KMS-11 (cell line): ENCODE results near the gene GXYLT1.

Experiments
- H2AFZ ChIP-seq: fragments of 200-600 bp; sonication (generic); 2 replicates; pipeline ENCODE4 v1.6.1; 2016; ENCODE audit warnings: antibody characterized with exemption, mixed run types, low read depth
- H3K27ac ChIP-seq: fragments of 200-600 bp; sonication (generic); 2 replicates; pipeline ENCODE4 v1.6.1; 2016; ENCODE audit warnings: mild to moderate bottlenecking, mixed run types
- H3K27me3 ChIP-seq: fragments of 200-600 bp; sonication (generic); 2 replicates; pipeline ENCODE4 v1.6.1; 2017; ENCODE audit warnings: mild to moderate bottlenecking, low read depth, mixed run types, moderate library complexity; ENCODE audit not compliant: insufficient read depth
- H3K36me3 ChIP-seq: fragments of 200-600 bp; sonication (generic); 2 replicates; pipeline ENCODE4 v1.6.1; 2017; ENCODE audit warnings: mild to moderate bottlenecking, mixed run types; ENCODE audit not compliant: insufficient read depth
- H3K4me1 ChIP-seq: fragments of 200-600 bp; sonication (generic); 2 replicates; pipeline ENCODE4 v1.6.1; 2016; ENCODE audit warnings: mild to moderate bottlenecking, low read depth, mixed run types; ENCODE audit not compliant: poor library complexity, severe bottlenecking
- H3K4me2 ChIP-seq: fragments of 200-600 bp; sonication (generic); 2 replicates; pipeline ENCODE4 v1.7.0; 2016; ENCODE audit warnings: mild to moderate bottlenecking, mixed run types
- H3K4me3 ChIP-seq: fragments of 200-600 bp; sonication (generic); IDR thresholded peaks from 2 replicates; pipeline ENCODE4 v1.6.1; 2017; ENCODE audit warnings: low read depth, low read length, mixed read lengths; ENCODE audit not compliant: insufficient read depth
- H3K79me2 ChIP-seq: fragments of 200-600 bp; sonication (generic); 2 replicates; pipeline ENCODE4 v1.6.1; 2016; ENCODE audit warnings: low read depth, mixed run types; ENCODE audit not compliant: insufficient read depth
- H3K9ac ChIP-seq: fragments of 200-600 bp; sonication (generic); 2 replicates; pipeline ENCODE4 v1.6.1; 2016; ENCODE audit warnings: mild to moderate bottlenecking, mixed run types
- H4K20me1 ChIP-seq: fragments of 200-600 bp; sonication (generic); 2 replicates; pipeline ENCODE4 v1.6.1; 2016; ENCODE audit warnings: mild to moderate bottlenecking, mixed run types; ENCODE audit not compliant: insufficient read depth
- TF ChIP-seq, protein P1 (sequence below): fragments of 200-600 bp; sonication (generic); conservative IDR thresholded peaks from 2 replicates; pipeline ENCODE4 v1.6.1; 2017; ENCODE audit warnings: low read depth, mild to moderate bottlenecking, antibody characterized with exemption, low read length, moderate library complexity, mixed read lengths

The GXYLT1 gene

GRCh38 chr12:42128327-42128726 lies 16.3 kb downstream of the GXYLT1 start:
- Histone ChIP-seq H2AFZ (no peak overlapping the region), H3K27ac (no peak overlapping the region), H3K27me3 (no peaks in the 10 kb centered on the region), H3K36me3 (no peaks in the 10 kb centered on the region), H3K9ac (no peak overlapping the region), H4K20me1 (no peaks in the 10 kb centered on the region), H3K4me2 (no peak overlapping the region), H3K4me3 (no peak overlapping the region), H3K4me1 (peaks cover 24% of the 10 kb centered on the region), H3K79me2 (peaks cover 7% of the 10 kb centered on the region; the same call in 1 of the 2 replicates)
- TF ChIP-seq, protein P1, sequence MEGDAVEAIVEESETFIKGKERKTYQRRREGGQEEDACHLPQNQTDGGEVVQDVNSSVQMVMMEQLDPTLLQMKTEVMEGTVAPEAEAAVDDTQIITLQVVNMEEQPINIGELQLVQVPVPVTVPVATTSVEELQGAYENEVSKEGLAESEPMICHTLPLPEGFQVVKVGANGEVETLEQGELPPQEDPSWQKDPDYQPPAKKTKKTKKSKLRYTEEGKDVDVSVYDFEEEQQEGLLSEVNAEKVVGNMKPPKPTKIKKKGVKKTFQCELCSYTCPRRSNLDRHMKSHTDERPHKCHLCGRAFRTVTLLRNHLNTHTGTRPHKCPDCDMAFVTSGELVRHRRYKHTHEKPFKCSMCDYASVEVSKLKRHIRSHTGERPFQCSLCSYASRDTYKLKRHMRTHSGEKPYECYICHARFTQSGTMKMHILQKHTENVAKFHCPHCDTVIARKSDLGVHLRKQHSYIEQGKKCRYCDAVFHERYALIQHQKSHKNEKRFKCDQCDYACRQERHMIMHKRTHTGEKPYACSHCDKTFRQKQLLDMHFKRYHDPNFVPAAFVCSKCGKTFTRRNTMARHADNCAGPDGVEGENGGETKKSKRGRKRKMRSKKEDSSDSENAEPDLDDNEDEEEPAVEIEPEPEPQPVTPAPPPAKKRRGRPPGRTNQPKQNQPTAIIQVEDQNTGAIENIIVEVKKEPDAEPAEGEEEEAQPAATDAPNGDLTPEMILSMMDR, result no peak

DNA sequence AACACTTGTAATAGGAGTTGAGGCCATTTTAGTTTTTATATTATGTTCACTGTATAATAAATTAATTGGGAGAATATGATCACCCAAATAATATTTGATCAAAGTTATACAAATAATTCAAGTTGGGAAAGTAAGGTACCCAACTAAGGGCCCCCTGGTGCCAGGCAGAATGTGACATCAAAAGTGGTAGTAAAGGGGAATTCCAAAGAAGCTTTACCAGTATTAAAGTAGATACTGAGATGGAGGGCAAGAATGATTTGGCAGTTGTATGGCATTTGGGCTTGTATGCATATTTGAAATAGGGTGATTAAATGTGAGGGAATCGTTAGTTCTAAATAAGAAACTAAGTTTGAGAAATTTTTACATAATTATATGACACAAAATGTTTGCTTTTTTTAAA lies 17.7 kb downstream of the GXYLT1 start:
- TF ChIP-seq, protein P1, result no peak
- Histone ChIP-seq H3K36me3 (no peaks in the 10 kb centered on the region), H3K79me2 (no peaks in the 10 kb centered on the region; the same call in 1 of the 2 replicates), H2AFZ (no peak overlapping the region), H4K20me1 (no peaks in the 10 kb centered on the region), H3K27ac (no peak overlapping the region), H3K4me2 (peak overlapping the region; percentile 7; the same call in 1 of the 2 replicates), H3K4me3 (no peak overlapping the region), H3K9ac (no peak overlapping the region), H3K27me3 (no peaks in the 10 kb centered on the region), H3K4me1 (peaks cover 24% of the 10 kb centered on the region)

- Histone ChIP-seq H2AFZ (no peak overlapping the region), H3K4me1 (peaks cover 24% of the 10 kb centered on the region), H3K27ac (no peak overlapping the region), H4K20me1 (no peaks in the 10 kb centered on the region), H3K27me3 (no peaks in the 10 kb centered on the region), H3K4me3 (no peak overlapping the region), H3K4me2 (no peak overlapping the region), H3K79me2 (no peaks in the 10 kb centered on the region; the same call in 1 of the 2 replicates), H3K9ac (no peak overlapping the region), H3K36me3 (no peaks in the 10 kb centered on the region)
- TF ChIP-seq, protein P1, result no peak
Measured at GRCh38 chr12:42125388-42125767, 19.3 kb downstream of the GXYLT1 start.

DNA sequence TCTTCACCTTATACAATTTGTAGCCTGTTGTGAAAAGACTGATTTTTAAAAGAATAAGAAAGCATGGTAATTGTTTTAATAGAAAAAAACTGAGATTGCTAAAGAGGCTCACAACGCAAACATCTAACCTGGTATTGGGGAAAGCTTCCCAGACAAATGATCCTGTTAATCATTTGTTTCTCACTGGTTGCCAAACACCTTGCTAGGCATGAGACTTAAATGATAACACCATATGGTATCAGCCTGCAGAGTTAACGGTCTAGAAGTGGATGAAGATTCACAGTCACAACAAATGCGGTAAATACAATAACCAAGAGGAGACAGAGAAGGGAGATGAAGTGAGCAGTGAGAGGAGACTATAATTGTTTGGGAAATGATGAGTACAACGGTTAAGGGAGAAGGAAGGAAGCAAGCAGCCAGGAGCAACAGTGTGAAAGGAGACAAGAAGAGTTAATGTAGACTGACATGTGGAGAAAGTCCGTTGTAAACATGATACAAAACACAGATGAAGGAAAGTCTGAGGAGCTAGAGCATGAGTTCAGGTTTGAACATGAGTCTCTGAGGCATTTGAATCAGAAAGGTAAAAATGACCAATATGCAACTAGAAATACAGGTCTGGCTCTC lies 19.8 kb downstream of the GXYLT1 start:
- no peaks in the 10 kb centered on the region for H3K27me3 ChIP-seq
- no peak overlapping the region for H3K4me3 ChIP-seq
- no peak overlapping the region for H2AFZ ChIP-seq
- no peaks in the 10 kb centered on the region for H3K36me3 ChIP-seq
- H3K79me2 ChIP-seq, result no peaks in the 10 kb centered on the region; the same call in 1 of the 2 replicates
- peaks cover 24% of the 10 kb centered on the region for H3K4me1 ChIP-seq
- H4K20me1 ChIP-seq, result no peaks in the 10 kb centered on the region
- H3K9ac ChIP-seq, result no peak overlapping the region
- TF ChIP-seq, protein P1, result no peak
- no peak overlapping the region for H3K27ac ChIP-seq
- H3K4me2 ChIP-seq, result no peak overlapping the region
